GM18519 (cell line): ENCODE measurements around the gene TTLL8.

ENCODE experiments used
- ATAC-seq: cut with Tn5 transposase; IDR thresholded peaks from one replicate; pipeline ENCODE4 v1.9.1; 2021; ENCODE audit warnings: mild to moderate bottlenecking, moderate library complexity; ENCODE audit not compliant: unreplicated experiment, low FRiP score

Gene TTLL8

DNA sequence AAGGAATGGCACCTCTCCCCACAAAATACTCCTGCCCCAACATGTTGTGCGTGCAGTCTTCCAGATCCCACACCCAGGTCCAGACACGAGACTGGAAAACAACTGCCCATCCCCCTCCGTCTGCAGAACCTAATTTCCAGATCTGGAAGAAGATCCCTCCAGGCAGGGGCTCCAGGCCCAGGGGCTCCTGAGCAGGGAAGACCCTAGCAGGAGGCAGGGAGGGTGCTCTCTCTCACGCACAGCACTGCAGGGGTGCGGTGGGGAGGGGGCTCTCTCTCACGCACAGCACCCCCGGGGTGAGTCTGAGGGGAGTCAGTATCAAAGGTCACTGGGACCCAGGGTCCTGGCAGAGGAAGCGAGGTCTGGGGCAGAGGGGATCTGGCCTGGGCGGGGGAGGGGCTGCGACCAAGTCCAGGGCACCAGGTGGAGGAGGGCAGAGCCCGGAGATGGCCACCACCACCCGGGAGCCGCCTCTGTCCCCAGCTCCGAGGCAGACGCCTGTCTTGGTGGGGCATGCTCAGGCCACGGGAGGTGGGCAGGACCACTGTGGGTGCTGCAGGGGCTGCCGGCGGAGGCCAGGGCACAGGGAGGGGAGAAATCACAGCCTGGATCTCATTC lies 25.5 kb upstream of the TTLL8 start:
- no peak for ATAC-seq

DNA sequence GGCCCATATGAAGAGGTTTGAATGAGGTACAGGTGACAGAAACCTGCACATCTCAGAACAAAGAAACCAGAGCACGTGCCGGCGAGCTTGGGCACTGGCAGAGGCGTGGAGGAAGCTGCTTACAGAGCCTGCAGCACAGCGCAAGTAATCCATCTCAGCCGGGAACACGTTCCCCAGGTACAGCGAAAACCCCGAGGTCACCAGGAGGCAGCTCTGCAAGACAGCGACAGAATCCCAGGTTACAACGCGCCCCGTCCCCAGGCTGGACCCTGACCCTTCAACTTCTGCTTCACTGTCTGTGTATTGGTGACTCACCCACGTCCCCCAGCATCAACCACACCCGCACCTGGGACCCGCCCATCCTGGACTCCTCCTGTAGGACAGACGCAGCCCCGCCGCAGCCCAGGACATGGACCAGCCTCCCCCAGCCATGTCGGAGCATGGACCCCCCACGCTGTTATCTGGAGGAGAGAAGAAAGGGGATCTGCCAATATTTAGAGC lies 24.9 kb upstream of the TTLL8 start:
- ATAC-seq: no peak

DNA sequence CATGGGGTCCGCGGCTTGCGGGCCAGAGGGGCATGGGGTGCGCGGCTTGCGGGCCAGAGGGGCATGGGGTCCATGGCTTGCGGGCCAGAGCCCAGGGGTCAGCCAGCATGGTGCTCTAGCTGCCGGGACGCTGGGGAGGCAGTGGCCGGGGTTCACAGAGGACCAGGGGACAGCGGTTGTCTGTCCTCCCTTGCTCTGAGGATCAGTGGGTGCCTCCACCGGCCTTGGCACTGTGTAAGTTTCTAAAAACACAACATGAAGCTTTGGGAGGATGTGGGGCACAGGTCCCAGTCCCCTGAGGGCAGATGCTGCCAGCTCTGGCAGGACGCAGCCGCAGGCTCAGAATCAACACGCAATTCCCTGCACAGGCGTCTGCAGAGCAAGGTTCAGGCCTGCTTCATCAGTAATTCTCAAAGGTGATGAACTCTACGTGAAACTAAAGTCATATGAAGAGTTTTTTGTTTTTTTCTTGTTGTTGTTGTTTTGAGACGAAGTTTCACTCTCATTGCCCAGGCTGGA lies 24.2 kb upstream of the TTLL8 start:
- no peak for ATAC-seq

DNA sequence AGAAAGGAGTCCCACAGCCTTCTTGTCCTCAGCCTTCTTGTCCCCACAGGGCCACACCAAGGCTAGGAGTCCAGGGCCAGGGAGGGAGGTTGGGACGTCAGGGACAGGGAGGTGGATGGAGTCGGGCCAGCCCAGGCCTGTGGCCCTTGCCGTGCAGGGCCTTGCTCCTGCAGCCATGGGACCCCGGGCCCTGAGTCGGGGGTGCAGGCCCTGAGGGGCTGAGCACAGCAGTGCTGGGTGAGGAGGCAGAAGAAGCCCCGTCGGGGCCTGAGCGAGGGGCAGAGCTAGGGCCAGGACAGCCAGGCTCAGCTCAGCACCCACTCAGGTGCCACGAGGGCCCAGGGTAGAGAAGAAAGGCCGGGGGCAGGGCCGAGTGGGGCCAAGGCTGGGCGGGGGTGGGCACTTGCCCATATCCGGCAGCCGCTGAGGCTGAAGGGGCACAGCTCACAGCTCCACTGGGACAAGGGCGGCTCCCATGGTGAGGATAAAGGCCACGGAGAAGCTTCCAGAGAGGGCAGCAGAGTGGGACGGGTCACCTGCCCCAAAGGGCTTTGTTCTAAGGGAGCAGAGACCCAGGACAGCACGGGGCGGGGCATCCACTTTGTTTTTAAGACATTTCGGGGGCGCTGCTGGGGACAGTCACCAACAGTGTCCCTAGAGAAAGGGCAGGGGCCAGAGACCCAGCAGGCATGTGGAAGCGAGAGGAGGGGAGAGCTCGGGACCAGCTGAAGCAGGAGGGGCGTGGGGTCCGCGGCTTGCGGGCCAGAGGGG lies 23.5 kb upstream of the TTLL8 start:
- ATAC-seq: no peak

DNA sequence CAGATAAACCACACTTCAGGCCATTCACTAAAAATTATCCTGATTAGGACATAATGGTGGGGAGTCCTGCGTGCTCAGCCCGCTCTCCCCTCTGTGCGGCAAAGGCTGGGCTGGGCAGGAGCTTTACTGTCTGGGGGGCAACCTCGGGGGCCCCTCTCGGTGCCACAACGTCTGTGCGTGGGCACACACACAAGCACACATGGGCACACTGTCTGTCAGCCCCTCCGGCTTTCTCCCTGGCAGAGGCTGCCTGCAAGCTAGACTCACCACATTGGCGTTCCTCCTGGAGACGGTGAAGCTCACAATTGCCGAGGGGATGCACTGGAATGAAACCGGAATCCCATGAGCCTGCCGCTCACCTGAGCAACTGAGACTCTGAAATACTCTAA lies 22.0 kb upstream of the TTLL8 start:
- no peak for ATAC-seq

DNA sequence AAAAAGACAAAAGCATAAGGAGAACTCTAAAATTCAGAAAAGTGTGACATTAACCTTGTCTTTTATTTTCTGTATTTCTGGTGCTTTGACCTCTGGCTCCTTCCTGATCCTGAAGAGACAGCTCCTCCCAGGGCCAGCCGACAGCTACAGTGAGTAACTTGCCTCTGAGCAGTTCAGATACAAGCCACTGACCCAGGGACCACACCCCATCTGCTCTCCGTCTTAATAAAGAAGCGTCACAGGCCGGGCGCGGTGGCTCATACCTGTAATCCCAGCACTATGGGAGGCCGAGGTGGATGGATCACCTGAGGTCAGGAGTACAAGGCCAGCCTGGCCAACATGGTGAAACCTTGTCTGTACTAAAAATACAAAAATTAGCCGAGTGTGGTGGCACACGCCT lies 20.7 kb upstream of the TTLL8 start:
- ATAC-seq: no peak

DNA sequence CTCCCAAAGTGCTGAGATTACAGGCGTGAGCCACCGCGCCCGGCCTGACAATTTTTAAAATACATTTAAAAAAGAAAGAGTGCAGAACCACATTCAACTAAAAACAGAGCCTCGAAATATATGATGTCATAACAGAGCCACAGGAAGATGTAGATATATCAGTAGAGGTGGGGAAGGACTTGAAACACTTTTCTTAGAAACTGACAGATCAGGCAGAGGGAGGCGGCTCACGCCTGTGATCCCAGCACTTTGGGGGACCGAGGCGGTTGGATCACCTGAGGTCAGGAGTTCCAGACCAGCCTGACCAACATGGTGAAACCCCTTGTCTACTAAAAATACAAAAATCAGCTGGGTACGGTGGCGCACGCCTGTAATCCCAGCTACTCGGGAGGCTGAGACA lies 20.1 kb upstream of the TTLL8 start:
- ATAC-seq: no peak

DNA sequence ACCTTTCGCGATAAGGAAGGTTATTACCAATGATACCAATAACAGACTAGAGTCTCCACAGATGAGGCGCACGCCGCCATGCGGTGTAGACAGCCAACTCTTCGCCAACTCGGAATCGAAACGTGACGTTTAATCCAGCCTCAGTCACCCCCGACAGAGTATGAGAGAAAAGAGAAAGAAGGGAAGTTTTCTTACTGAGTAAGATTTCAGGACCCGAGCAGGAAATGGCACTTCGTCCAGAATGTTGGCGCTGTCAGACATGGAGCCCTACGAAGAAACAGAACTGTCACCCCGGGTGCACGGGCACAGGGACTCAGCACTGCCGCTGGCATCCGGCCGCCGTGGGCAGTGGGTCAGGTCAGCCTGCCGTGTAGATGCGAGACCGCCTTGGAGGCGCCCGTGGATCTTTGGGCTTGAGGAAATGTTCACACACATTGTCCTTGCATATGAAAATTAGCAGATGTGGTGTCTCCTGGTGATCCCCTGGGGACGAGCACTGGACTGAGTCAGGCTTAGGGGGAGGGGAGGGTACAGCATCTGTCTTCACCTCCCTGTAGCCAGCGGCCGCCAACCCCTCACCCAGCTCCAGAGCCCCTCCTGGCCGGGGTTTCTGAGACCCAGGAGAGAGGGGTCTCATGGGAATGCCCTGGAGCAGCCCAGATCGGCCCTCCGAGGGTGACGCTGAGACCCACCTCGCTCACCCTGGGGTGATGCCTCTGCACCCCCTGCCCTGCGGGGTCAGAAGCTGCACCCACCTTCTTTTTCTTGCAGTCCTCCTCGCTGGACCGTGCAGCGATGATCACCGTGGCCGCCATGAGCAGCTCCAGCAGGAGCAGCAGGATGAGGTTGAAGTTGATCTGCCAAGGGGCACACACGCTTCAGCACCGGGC lies 18.8 kb upstream of the TTLL8 start:
- no peak for ATAC-seq

DNA sequence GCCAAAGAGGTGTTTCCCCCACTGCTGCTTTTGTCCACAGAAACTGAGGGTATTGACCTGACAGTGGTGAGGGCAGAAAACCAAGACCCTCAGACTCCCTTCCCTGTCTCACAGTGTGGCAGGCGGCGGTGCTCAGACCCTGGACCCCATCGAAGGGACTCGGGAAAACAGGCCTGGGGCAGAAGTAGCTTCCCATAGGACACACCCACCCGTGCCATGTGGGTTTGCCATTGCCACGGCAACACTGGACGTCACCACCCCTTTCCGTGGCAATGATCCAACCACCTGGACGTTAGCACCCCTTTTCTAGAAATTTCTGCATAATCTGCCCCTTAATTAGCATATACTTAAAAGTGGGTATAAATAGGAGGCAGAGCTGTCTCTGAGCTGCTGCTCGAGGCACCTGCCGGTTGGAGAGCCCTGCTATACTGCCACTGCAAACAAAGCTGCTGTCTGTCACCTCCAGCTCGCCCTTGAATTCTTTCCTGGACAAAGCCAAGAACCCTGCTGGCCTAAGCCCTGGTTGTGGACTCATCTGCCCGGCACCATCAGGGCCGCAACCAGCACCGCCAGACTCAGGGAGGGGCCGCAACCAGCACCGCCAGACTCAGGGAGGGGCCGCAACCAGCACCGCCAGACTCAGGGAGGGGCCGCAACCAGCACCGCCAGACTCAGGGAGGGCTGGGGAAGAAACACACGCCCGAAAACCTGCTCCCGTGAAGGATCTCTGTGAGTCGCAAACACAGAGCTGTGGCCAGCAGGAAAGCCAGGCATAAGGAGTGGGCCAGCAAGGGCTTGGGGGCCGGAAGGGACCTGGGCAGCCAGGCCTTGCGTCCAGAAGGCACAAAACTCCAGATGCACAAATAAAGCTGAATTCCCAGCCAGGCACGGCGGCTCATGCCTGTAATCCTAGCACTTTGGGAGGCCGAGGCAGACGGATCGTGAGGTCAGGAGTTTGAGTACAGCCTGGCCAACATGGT lies 16.7 kb upstream of the TTLL8 start:
- ATAC-seq: no peak

DNA sequence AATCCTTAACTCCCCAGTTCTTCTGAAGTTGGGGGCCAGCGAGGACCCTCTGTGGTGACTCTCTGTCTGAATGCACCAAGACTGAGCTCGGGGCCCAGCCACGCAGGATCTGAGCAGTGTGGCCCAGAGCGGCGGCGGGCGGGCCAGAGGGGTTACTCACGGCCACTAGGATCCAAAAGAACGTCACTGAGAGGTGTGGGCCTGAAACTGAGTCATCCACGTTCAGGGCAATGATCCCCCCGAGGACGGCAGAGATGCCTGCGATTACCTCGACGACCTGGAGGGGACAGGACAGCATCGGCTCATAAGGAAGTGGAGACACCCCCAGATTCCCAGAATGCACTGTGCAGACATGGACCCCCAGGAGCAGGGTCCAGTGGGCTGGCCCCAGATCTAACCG lies 16.0 kb upstream of the TTLL8 start:
- no peak for ATAC-seq

DNA sequence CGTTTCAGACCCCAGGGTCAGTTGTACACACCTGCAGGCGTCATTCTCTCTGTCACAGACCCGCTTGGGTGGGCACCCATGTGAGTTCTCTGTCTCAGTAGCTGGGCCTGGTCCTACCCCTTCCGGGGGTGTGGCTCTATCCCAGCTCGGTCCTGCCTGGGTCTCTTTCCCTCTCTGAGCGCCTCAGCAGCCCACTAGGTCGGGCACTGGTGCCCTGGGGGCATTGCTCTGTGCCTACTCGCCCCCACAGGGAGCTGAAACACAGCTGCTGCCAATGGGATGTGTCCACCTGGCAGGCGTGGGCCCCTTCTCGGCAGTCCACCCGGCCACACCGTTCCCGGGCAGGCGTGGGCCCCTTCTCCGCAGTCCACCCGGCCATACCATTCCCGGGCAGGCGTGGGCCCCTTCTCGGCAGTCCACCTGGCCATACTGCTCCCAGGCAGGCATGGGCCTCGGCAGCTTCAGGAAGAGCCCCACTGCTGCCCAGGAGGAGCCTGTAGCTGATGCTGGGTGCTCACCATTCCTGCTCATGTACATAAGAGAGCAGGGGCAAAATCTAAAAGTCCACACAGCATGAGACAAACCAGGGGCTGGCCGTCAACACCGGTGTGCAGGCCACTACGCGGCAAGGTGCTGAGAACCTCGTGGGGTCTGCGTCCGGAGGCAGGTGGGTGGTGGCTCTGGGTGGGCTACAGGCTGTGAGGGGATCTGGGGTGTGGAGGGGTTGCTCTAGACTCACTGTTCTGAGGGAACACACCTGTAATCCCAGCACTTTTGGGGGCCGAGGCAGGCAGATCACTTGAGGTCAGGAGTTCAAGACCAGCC lies 14.8 kb upstream of the TTLL8 start:
- ATAC-seq: no peak

DNA sequence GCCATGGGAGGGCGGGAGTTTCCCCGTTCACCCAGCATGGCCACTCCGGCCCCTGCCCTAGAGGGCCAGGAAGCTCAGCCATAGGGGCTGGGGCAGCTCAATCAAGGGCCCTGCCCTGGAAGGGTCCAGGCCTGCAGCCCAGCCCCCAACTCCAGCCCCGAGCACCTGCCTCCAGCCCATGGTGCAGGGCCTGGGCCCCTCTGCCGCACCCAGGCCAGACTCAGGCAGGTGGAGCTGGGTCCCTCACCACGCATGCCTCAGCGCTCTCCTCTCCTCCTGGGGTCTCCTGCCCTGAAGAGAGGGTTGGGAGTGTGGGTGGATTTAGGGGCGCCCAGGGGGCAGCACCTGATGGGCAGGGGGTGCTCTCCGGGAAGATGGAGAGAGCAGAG lies 14.1 kb upstream of the TTLL8 start:
- ATAC-seq: no peak

DNA sequence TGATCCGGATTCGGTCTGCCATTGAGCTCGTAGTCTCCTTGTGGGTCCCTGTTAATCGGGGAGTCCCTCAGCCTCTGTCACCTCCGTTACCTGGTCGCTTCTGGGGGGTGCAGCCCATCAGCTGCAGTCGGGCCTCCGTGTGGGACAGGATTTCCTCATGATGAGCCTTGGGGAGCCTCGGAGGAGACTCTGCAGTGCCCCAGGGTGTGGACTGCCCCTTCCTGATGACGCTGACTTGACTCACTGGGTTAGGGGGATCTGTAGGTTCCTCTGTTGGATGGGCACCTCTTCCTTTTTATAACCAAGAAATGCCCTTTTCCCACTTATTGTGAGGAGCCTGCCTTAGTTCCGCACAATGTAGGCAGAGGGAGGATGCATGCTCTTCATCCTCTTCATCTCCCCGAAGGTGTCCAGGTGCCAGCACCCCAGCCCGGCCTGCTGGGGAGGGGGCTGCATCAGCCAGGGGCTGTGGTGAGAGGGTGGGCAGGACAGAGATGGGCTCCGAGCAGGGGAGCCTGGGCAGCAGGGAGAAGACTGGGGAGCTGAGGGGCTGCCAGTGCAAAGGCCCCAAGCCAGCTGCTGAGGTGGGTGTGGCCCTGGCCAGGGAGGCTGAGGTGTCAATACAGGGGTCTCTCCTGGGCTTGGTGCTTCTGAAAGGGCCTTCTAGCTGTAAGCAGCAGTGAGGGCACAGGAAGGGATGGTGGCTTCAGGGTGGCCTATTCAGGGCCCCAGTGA lies 13.5 kb upstream of the TTLL8 start:
- no peak for ATAC-seq

DNA sequence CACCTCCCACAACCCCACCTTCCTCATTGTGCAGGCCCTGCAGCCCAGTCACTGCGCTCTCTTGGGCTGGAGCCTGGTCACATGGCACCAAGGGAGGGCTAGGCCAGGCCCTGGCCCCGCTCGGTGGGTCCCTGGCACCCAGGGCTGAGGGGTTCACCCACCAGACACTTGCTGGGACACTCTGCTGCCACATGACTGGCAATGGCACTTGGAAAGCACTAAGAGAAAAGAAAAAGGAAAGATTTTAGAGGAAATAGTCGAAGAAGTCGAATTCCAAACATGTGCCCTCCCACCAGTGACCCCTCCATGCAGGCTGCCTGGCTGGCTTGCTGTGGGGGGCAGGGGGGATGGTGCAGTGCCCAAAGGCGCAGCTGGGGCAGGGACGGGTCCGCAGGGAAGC lies 12.3 kb upstream of the TTLL8 start:
- no peak for ATAC-seq

DNA sequence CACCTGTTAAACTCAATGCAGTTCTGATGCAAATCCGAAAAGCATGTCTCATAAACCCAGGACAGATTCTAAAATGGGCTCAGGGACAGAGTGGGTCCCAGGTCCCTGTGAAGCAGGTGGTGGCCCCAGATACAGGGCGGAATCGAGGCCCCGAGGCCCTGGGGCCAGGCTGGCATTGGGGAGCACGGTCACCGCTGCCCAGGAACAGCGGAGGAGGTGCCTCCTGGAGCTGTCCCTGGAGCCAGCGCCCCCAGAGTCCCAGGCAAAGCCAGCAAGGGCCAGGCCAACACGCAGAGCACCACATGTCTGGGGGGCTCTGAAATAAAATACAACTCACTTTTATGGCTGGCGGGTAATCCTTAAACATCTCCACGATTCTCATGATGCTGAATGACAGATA lies 10.0 kb upstream of the TTLL8 start:
- ATAC-seq: no peak

DNA sequence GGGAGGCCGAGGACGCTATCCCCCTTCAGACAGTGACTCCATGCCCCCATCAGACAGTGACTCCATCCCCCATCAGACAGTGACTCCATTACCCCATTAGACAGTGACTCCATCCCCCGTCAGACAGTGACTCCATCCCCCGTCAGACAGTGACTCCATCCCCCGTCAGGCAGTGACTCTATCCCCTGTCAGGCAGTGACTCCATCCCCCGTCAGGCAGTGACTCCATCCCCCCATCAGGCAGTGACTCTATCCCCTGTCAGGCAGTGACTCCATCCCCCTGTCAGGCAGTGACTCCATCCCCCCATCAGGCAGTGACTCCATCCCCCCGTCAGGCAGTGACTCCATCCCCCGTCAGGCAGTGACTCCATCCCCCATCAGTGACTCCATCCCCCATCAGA lies 9.1 kb upstream of the TTLL8 start:
- no peak for ATAC-seq

DNA sequence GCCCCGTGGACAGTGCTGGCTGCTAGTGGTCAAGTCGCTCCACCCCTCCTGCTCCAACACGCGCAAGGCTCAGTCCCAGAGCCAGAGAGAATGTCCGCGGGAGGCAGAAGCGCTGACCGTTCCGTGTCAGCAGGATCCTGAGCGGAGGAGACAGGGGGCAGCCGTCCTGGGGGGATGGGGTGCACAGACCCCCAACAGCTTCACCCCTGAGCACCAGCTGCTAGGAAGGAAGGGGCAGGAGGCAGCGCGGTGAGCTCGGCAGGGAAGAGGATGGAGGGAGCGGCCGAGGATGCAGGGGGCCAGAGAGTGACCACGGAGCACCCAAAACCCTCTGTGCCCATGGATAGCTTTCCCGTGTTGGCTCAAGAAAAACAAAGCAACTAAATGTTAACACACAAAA lies 6.4 kb upstream of the TTLL8 start:
- ATAC-seq: no peak

DNA sequence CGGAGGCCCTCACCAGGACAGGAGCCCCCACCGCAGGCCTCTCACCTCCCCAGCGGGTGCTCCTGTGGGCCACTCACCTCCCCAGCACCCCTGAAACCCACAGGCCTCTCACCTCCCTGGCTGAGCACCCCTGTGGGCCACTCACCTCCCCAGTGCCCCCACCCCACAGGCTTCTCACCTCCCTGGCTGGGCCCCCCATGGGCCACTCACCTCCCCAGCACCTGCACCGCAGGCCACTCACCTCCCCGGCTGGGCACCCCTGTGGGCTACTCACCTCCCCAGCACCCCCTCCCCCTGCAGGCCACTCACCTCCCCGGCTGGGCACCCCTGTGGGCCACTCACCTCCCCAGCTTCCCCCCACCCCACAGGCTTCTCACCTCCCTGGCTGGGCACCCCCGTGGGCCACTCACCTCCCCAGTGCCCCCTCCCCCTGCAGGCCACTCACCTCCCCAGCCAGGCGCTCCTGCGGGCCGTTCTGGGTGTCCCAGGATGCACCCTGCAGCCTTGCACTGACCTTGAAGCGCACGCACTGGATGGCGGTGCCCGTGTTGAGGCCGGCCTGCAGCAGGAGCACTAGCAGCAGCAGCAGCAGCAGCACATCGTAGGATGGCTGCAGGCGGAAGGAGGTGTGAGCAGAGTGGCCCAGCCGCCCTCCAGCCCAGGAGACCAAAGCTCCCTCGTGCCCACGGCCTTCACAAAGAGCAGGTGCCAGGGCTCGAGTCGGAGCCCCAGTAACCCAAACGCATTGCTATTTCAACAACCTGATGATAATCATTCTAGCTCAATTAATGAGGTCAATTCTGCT lies 5.7 kb upstream of the TTLL8 start:
- ATAC-seq: no peak
